ENCODE measurements around the gene DLGAP1.
"Not testable (repeated sequence)": the region's sequence is repeated elsewhere in the genome, so short reads cannot be mapped to it uniquely, and the experiment has no call there.

The DLGAP1 gene

DNA sequence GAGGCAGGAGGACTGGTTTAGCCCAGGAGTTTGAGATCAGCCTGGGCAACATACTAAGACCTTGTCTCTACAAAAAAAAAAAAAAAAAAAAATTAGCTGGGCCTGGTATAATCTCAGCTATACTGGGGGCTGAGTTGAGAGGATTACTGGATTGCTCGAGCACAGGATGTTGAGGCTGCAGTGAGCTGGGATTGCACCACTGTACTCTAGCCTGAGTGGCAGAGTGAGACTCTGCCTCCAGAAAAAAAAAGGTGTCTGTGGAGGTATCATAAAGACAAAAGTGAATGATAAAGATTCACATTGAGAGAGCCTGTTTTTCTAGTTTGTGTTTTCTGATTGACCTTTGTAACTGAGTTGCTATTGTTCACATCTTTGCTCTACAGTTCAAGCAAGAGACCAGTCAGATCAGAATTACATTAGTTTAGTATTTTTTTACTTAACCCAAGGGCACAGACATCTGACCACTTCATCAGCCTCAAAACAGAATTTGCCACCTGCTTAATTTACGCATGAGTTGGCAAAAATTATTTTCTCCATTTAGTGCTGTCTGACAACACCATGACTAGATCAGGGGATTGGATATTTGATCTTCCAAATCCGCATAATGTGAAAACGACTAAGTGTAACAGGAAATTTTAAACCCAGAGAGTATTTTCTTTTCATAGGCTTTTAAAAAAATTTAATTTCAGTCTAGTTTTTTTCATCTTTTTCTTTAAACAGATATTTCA is 734.1 kb downstream of the DLGAP1 start:
- no peak for DNase-seq (ENCODE audit: low read depth)

DNA sequence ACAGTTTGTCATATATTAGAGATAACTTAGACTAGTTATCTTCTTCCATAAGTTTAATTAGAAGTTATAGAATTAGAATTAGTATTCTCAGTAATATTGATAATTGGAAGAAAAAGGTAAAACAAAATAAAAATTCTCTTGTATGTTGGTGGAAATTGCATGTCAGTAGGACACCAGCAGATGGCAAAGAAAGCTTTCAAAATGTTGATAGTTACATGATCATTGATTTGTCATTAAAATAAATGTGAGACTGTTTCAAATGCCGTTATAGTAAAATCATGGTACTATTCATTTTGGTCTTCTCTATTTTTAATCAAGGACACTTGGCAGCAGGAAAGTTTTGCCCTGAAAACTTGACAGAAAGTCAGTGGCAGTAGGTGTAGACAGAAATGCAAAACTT is 734.9 kb downstream of the DLGAP1 start:
- DNase-seq (ENCODE audit: low read depth): no peak

DNA sequence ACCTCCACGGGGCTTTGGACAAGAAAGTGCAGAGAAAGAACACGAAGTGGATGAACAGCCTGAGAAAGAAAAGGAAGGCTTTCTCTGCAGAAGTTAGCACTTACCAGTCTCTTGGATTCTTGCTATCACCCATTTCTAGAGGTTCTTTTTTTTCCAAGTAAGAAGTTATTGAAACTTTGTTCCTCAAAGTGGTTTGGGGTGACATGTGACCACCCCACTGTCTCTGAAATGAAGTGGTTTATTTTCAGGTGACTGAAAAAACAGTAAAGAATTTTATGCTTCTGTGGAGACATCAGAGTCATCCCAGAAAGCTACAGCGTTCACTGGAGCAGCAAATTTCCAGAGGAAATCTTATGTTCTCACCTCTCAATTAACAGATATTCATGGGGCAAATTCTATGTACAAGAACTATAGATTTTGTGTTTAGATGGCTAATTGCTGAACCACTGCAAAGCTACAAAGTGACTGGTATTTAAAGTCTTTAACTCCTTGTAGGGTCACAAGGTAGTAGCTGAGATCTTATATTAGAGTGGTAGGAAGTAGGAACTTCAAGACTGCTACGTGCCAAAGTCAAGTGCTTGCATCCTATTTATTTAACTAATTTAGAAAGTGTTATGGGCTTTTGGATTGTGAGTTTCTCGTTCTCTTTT is 737.6 kb downstream of the DLGAP1 start:
- DNase-seq (ENCODE audit: low read depth): no peak

DNA sequence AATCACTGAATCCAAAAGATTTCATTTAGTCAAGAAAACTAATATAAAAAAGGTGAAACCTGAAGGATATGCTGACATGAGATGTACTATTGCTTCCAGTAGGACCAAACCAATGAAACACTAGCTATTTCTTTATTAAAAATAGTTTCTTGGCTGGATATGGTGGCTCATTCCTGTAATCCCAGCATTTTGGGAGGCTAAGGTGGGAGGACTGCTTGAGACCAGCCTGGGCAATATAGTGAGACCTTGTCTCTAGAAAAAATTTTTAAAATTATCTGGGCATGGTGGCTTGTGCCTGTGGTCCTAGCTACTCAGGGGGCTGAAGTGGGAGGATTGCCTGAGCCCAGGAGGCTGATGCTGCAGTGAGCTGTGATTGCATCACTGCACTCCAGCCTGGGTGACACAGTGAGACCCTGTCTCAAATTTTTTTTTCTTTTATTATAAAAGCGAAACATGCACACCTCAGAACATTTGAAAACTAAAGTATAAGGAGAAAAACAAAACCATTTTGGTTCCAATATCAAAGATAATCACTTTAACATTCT is 738.9 kb downstream of the DLGAP1 start:
- no peak for DNase-seq (ENCODE audit: low read depth)

DNA sequence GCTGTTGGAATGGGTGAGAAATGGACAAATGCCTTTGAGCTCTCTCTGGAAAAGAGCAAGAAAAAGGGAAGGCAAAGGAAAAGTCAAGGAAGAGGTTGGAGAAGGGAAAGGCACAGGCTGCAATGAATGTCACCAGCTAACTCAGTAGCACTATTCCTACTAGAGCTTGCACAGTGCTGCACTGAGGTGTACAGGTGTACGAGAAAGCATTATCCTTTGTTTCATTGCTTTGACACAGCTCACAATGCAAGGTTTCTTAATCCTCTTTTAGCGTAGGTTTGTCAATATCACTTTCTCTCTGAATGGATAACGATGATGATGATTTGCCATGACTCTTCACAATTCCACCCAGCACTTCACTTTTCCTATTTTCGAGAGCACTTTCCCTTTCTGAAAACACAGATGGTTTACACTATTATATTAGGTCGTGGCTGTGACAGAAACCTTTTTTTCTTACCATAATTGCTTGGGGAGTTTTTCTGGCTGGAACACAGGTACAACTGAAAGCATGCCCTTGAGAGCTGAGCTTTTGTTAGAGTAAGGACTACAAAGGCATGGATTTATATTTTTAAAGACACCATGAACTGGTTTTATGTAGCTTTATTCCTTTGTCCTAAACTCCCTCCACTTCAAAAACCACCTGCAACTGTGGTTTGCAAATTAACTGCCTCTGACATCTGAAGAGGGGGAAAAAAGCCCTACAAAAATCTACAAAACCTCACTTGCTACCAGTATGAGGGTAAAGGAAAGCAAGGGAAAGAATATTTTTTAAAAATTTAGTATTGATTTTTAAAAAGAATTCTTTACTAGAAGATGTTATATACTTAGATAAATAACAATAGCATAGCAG is 739.7 kb downstream of the DLGAP1 start:
- no peak for DNase-seq (ENCODE audit: low read depth)

DNA sequence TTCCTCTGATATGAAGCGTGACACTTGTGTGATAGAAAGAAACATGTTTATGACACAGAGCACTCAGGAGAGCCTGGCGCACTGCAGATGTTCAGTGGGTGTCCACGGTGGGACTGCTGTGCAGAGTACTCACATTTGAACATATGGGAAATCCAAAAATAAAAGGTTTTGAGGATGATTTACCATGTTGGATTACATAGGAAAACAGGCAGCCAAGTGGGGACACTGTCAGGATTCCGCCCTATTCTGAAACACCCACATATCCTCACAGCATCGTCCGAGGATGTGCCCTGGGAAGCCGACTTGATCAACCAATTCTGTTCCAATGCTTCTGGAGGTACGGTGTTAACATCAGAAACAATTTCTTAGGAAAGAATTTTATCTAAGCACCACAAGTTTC is 741.4 kb downstream of the DLGAP1 start:
- DNase-seq (ENCODE audit: low read depth): no peak

DNA sequence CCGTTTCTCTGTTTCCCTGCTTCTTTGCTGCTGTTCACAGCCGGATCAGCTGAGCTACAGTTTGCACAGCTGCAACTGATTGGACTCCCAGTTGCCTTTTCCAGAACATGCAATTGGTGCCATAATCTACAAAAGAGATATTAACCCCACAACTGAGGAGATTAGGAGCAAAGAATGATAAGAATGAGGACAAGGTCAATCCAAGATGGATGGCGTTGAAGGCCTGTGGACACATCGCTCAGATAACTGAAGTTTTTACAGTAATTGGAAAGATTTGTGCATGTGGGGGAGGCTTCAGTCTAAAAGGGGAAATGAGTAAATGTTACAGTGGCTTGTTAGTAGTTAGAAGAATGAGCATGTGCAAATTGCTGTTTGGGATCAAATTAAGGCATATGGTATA is 741.9 kb downstream of the DLGAP1 start:
- DNase-seq (ENCODE audit: low read depth): no peak

DNA sequence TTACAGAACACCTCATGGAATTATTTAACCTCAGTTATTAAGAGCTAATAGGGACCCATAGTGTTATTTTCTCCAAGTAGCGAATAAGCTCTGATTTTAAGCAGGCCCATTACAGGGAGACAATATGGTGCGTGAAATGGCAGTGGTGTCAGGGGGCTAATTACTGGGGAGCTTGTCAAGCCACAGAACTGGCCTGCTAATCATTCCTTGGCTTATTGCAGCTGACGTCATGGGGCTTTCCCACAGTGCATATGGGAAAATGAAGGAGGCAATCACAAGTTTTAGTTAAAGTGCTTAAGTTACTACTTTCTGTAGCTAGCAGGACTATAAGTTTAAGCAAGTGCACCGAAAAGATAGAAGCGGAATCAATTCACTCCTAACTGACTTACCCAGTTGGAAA is 742.6 kb downstream of the DLGAP1 start:
- no peak for DNase-seq (ENCODE audit: low read depth)

DNA sequence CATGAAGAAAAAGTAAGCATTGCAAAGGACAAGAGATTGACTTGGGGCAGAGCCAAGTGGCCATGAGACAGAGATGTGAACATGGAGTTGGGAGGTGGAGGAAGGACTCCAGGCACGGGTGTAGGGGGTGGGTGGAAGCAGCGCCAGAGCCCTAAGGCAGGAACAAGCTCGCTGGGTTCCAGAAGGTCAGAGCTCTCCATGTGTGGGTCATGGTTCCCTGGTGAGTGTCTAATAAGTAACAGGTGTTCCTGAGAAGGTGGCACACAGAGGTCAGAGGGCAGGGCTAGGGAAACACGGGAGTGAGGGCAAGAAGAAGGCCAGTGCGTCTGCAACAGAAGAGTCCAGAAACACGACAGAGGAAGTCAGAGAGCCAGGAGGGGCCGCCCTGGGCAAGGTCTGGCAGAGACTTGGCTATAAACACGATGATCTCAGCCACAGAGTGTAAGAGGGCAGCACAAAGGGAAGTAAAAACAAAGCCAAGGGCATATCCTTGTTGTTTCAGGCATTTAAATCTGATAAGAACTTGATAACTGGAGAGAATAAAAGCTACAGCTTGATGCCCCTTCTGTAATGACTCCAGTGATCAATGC is 744.3 kb downstream of the DLGAP1 start:
- DNase-seq (ENCODE audit: low read depth): no peak

DNA sequence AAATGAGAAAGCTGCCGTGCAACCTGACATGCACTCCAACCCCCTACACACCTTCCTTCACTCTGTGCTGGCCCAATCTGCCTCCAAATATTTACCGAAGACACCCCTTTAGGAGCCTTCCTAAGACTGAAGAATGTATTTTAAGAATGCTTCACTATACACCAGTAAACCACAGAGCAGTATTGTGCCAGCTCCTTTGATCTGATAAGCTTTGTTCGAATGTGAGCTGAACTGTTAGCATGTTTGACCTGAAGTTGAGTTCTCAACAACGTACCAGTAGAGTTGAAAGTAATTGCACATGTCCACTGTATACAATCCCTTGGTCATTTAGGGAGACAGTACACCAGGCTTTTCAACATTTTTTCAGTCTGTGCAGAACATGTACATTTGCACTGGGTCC is 745.9 kb downstream of the DLGAP1 start:
- DNase-seq (ENCODE audit: low read depth): no peak

DNA sequence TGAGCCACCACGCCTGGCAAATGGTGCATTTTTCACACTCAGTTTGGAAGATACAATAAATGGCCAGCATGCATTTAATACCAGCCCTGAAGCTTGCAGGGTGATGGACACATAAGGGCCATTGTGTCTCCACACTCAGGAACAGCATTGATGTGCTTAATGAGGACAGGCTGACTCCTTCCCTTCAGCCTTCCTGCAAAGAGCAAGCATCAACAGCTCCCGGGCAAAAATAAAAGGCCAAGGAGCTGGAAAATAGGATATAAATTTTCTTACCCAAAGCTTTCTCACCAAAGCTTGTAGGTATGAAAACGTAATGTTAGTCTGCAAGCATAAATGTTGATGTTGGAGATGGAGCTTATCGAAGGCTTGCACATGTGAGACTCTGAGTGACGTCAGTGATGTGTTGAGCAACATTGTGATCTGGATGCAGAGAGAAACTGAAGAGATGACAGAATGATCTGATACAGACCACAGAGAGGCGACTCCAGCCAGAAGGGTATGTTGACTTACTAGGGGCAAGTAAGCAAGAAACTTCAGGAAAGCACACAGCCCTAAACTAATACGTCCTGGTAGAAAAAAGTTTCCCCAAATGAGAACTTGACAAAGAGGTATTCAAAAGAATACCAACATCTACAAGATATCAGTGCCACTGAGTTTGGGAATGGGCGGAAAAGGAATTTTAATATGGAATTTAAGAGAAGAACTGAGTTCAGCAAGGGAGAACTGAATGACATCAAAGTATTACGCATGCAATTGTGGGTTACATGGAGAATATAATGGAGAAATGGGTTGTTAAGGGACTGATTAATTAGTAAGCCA is 748.6 kb downstream of the DLGAP1 start:
- no peak for DNase-seq (ENCODE audit: low read depth)

DNA sequence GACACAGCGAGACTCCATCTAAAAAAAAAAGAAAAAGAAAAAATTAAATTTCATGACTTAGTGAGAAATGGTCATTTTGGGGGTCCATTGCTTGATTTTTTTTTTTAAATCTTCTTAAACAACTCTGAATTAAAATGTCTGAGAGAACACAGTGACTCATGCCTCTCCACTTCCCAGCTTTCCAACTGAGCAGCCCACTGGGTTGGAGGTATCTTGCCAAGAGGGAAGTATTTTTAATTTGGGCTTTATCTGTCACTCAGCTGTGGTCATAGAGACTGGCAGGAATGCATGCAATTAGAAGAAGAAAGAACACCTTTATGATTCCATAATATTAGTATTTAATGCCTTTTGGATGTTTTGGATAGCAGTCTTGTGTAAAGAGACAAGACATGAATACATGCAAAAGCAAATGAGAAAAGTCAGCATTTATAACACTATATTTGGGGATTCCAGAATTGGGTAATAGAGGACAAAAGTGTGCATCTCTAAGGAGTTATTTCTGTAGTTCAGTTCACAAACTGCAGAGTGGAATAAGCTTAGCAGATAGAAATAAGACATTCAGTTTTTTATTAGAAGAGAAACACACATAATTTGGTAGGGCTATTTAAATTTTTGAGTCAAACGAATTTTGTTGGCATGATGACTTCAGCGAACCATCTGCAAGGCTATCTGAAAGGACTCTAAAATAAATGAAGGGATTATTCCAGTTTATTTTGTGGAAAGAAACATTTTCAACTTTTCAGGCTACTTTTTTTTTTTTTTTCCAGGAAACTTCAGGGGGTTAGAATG is 750.4 kb downstream of the DLGAP1 start:
- no peak for DNase-seq (ENCODE audit: low read depth)

DNA sequence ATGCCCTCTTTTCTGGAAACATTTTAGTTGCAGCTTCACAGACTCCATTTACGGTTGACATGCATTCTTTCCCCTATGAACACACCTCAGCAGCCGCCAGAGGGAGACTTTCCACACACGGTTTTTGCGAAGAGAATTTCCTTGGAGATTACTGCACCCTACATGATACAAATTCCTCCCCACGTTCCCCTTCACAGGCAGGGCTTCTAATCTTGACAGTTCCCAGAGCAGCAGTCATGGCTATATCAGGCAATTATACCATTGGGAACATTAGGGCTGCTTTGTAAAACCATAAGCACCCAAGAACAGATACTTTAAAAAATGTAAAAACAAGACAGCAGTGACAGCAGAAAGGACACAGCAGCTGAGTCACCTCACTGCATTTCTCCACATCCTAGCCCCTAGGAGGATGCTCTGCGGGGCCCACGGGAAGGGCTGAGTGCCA is 751.4 kb downstream of the DLGAP1 start:
- DNase-seq (ENCODE audit: low read depth): no peak

DNA sequence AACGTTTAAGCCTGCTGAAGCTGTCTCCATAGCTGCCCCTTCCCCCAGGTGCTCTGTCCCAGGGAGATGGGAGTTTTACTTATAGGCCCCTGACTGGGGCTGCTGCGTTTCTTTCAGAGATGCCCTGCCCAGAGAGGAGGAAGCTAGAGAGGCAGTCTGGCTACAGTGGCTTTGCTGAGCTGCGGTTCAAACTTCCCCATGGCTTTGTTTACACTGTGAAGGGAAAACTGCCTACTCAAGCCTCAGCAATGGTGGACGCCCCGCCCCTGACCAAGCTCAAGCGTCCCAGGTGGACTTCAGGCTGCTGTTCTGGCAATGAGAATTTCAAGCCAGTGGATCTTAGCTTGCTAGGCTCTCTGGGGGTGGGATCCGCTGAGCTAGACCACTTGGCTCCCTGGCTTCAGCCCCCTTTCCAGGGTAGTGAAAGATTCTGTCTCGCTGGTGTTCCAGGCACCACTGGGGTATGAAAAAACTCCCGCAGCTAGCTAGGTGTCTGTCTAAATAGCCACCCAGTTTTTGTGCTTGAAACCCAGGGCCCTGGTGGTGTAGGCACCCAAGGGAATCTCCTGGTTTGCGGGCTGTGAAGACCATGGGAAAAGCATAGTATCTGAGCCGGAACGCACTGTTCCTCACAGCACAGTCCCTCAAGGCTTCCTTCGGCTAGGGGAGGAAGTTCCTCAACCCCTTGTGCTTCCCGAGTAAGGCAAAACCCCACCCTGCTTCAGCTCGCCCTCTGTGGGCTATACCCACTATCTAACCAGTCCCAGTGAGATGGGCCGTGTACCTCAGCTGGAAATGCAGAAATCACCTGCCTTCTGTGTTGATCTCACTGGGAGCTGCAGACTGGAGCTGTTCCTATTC is 755.2 kb downstream of the DLGAP1 start:
- DNase-seq (ENCODE audit: low read depth): not testable (repeated sequence)

DNA sequence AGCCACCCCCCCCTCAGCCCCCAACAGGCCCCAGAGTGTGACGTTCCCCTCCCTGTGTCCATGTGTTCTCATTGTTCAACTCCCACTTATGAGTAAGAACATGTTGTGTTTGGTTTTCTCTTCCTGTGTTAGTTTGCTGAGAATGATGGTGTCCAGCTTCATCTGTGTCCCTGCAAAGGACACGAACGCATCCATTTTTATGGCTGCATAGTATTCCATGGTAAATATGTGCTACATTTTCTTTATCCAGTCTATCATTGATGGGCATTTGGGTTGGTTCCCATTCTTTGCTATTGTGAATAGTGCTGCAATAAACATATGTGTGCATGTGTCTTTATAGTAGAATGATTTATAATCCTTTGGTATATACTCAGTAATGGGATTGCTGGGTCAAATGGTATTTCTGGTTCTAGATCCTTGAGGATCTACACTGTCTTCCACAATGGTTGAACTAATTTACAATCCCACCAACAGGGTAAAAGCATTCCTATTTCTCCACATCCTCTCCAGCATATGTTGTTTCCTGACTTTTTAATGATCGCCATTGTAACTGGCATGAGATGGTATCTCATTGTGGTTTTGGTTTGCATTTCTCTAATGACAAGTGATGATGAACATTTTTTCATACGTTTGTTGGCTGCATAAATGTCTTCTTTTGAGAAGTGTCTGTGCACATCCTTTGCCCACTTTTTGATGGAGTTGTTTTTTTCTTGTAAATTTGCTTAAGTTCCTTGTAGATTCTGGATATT is 760.9 kb downstream of the DLGAP1 start:
- not testable (repeated sequence) for DNase-seq (ENCODE audit: low read depth)

DNA sequence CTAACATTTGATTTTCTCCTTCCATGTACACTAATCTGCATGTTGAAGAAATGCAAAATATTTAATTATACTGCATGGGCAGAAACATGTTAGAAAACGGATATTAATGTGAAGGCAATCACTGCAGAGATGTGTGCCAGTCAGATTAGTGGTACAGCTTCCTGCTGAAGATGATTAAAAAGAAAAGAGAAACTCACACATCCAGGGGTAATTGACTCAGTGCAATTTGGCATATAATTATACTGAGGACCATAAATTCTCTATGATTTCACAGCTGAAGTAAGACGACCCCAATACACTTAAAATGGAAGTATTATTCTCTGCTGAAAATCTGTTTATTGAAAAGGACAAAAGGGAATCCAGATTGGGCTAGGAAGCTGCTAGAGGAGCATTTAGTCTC is 761.7 kb downstream of the DLGAP1 start:
- no peak for DNase-seq (ENCODE audit: low read depth)

DNA sequence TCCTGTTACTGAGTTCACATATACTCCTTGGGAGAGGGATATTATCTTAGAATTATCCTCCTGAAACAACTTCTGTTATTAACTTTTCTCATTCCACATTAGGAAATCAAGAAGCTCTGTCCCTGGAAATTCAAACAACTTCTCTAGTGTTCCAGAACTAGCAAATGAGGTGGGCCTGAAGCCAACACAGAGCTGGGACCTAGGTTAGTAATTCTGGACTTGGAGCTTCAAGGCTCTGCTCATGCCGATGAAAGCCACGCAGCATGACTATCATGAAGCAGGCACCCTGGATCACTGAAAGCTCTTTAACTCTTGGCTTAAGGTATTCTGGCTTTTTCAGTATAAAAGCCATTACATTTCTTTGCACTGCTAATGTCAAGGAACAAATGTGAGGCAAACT is 762.4 kb downstream of the DLGAP1 start:
- no peak for DNase-seq (ENCODE audit: low read depth)

DNA sequence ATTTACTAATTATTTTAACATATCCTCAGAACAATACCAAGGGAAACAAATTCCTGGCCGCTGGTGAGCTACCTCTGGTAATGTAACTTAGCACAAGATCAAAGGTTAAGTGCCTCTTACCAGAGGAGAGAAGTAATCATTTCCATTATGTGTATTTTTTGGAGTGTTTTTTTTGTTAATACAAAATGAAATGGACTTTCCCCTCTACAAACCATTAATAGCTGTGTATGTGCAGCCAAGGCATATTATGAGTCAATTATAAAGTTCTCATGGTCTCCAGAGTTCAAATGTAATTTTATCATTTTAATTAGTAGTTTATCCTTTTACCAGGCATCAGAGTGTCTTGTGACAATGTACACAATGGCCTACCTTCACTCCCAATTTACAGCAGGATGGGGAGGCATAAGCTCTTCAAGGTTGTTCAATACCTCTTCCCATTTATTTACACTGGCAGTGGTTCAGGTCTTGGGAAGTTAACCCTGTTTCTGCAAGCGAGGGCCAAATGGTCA is 762.9 kb downstream of the DLGAP1 start:
- no peak for DNase-seq (ENCODE audit: low read depth)

DNA sequence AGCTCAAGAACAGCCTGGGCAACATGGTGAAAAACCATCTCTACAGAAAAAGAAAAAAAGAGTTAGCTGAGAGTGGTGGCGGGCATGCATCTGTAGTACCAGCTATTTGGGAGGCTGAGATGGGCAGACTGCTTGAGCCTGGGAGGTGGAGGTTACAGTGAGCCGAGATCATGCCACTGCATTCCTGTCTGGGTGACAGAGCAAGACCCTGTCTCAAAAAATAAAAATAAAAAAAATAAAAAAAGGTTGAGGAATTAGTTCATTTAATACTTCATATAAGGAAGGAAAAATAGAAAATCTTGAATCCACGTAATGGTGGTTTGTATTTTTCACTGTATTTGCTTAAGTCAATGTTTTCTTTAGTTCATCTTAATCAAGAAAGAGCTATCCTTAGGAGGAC is 763.4 kb downstream of the DLGAP1 start:
- no peak for DNase-seq (ENCODE audit: low read depth)
